Spinal cord (tissue), 10 donors: ENCODE measurements around the gene GSTA4. TPM values are rescaled to one million over a fixed set of nuclear protein-coding genes. Genes with fewer than 3 reads are reported as not detected.
"Not testable (repeated sequence)": the region's sequence is repeated elsewhere in the genome, so short reads cannot be mapped to it uniquely, and the experiment has no call there.

Experiments
- DNase-seq, 6 donors: peaks; one replicate each; pipeline versions ENCODE4 v3.0.0 to v3.0.0-alpha.2; 2013 to 2015; ENCODE audit warnings: low spot score in 6 of 6, low read depth in 4 of 6
- H3K27ac ChIP-seq: one replicate; pipeline ENCODE4 v1.5.1; 2013; ENCODE audit warnings: low read depth, low read length, control low read depth
- H3K27me3 ChIP-seq: one replicate; pipeline ENCODE4 v1.6.1; 2013; ENCODE audit warnings: low read length; ENCODE audit not compliant: control insufficient read depth, insufficient read depth
- H3K36me3 ChIP-seq: one replicate; pipeline ENCODE4 v1.6.1; 2013; ENCODE audit warnings: low read length; ENCODE audit not compliant: control insufficient read depth, insufficient read depth
- H3K4me1 ChIP-seq: one replicate; pipeline ENCODE4 v1.6.1; 2013; ENCODE audit warnings: low read length; ENCODE audit not compliant: control insufficient read depth, insufficient read depth
- H3K4me3 ChIP-seq: one replicate; pipeline ENCODE4 v1.5.1; 2013; ENCODE audit warnings: low read depth, low read length, control low read depth
- H3K9me3 ChIP-seq: one replicate; pipeline ENCODE4 v1.6.1; 2013; ENCODE audit warnings: low read length; ENCODE audit not compliant: control insufficient read depth, insufficient read depth
- WGBS: methylation state at CpG from one replicate; pipeline ENCODE4 v1.1.5; 2013; ENCODE audit warnings: missing lambda C conversion rate; ENCODE audit not compliant: insufficient coverage; 5-methylcytosine and 5-hydroxymethylcytosine counted together
- polyA plus RNA-seq, 2 donors: library from polyadenylated mRNA; unstranded; fragments of 120-200 nt; gene quantifications; one replicate each; pipeline ENCODE4 v1.2.1, GENCODE V29; 2013; ENCODE audit not compliant: insufficient read length in 2 of 2
- total RNA-seq, 2 donors: library from RNA; depleted of rRNA in 1 of 2; stranded (reverse); fragments of 120-200 nt in 1 of 2; fragments of >200 nt in 1 of 2; gene quantifications; one replicate each; pipeline versions ENCODE4 v1.2.3 to v1.2.4, GENCODE V29; 2013 to 2014
- donor health status: healthy.

GSTA4 gene
- total and polyA plus RNA-seq, 4 donors, result 98.8 to 177 (median 124) TPM

- no peaks in the 10 kb centered on the region for H3K9me3 ChIP-seq
- DNase-seq, result no peak
- WGBS, result no CpG with 5 or more reads among the region's 1 CpG
- H3K27ac ChIP-seq, result no peak overlapping the region
- H3K4me3 ChIP-seq, result no peak overlapping the region
- no peaks in the 10 kb centered on the region for H3K36me3 ChIP-seq
- no peaks in the 10 kb centered on the region for H3K27me3 ChIP-seq
- no peaks in the 10 kb centered on the region for H3K4me1 ChIP-seq
Observed at GRCh38 chr6:52964318-52964717, 30.8 kb downstream of the GSTA4 start.

- Histone ChIP-seq H3K9me3 (no peaks in the 10 kb centered on the region), H3K36me3 (no peaks in the 10 kb centered on the region), H3K4me1 (no peaks in the 10 kb centered on the region), H3K27ac (no peak overlapping the region), H3K4me3 (no peak overlapping the region), H3K27me3 (no peaks in the 10 kb centered on the region)
- DNase-seq, result no peak
- WGBS, result 73% methylated on average over 3 of the region's 6 CpGs
Observed at GRCh38 chr6:52962701-52963100, 32.4 kb downstream of the GSTA4 start.

- H3K4me1 ChIP-seq, H3K27me3 ChIP-seq, H3K27ac ChIP-seq, H3K36me3 ChIP-seq, H3K9me3 ChIP-seq, DNase-seq, H3K4me3 ChIP-seq: not testable (repeated sequence)
- WGBS, result 92% methylated on average over 10 of the region's 10 CpGs
Observed at GRCh38 chr6:52961022-52961421, 34.1 kb downstream of the GSTA4 start.

- not testable (repeated sequence) for H3K4me1 ChIP-seq, H3K36me3 ChIP-seq, DNase-seq, H3K4me3 ChIP-seq, H3K27me3 ChIP-seq, H3K27ac ChIP-seq, H3K9me3 ChIP-seq
- 85% methylated on average over 8 of the region's 8 CpGs for WGBS
Observed at GRCh38 chr6:52960211-52960610, 34.9 kb downstream of the GSTA4 start.

- Histone ChIP-seq H3K9me3 (no peaks in the 10 kb centered on the region), H3K36me3 (no peaks in the 10 kb centered on the region), H3K4me1 (no peaks in the 10 kb centered on the region), H3K27me3 (no peaks in the 10 kb centered on the region), H3K4me3 (no peak overlapping the region), H3K27ac (no peak overlapping the region)
- 76% methylated on average over 7 of the region's 8 CpGs for WGBS
- no peak for DNase-seq
Observed at GRCh38 chr6:52958546-52959255, 36.4 kb downstream of the GSTA4 start.

- Histone ChIP-seq H3K27ac (no peak overlapping the region), H3K36me3 (no peaks in the 10 kb centered on the region), H3K27me3 (no peaks in the 10 kb centered on the region), H3K4me1 (no peaks in the 10 kb centered on the region), H3K9me3 (no peaks in the 10 kb centered on the region), H3K4me3 (no peak overlapping the region)
- WGBS, result no CpG with 5 or more reads among the region's 7 CpGs
- no peak for DNase-seq
Observed at GRCh38 chr6:52955871-52956270, 39.2 kb downstream of the GSTA4 start.

- Histone ChIP-seq H3K9me3 (no peaks in the 10 kb centered on the region), H3K4me3 (no peak overlapping the region), H3K36me3 (no peaks in the 10 kb centered on the region), H3K27ac (no peak overlapping the region), H3K27me3 (no peaks in the 10 kb centered on the region), H3K4me1 (no peaks in the 10 kb centered on the region)
- no peak for DNase-seq
- no CpG with 5 or more reads among the region's 6 CpGs for WGBS
Observed at GRCh38 chr6:52953911-52954839, 40.9 kb downstream of the GSTA4 start.

GRCh38 chr6:52946306-52946705, 48.8 kb downstream of the GSTA4 start:
- Histone ChIP-seq H3K4me3 (no peak overlapping the region), H3K27ac (no peak overlapping the region), H3K27me3 (no peaks in the 10 kb centered on the region), H3K9me3 (no peaks in the 10 kb centered on the region), H3K36me3 (no peaks in the 10 kb centered on the region), H3K4me1 (no peaks in the 10 kb centered on the region)
- WGBS, result 22% methylated on average over 4 of the region's 5 CpGs
- no peak for DNase-seq

- not testable (repeated sequence) for H3K36me3 ChIP-seq, H3K9me3 ChIP-seq, DNase-seq, H3K27ac ChIP-seq, H3K4me1 ChIP-seq, H3K27me3 ChIP-seq, H3K4me3 ChIP-seq
- 91% methylated on average over 5 of the region's 10 CpGs for WGBS
Observed at GRCh38 chr6:52942821-52943220, 52.3 kb downstream of the GSTA4 start.

- H3K36me3 ChIP-seq, result no peaks in the 10 kb centered on the region
- no peaks in the 10 kb centered on the region for H3K27me3 ChIP-seq
- H3K4me1 ChIP-seq, result no peaks in the 10 kb centered on the region
- DNase-seq, result no peak
- WGBS, result 100% methylated on average over 1 of the region's 4 CpGs
- no peak overlapping the region for H3K4me3 ChIP-seq
- no peaks in the 10 kb centered on the region for H3K9me3 ChIP-seq
- no peak overlapping the region for H3K27ac ChIP-seq
Observed at GRCh38 chr6:52942221-52942620, 52.9 kb downstream of the GSTA4 start.
